A549 (cell line): Measurements from ENCODE around the gene IL4R. TPM values are rescaled to one million over a fixed set of nuclear protein-coding genes. Genes with fewer than 3 reads are reported as not detected.
A peak's percentile ranks its signal among the peaks of the same experiment; 100 is the strongest.

Source experiments
- ATAC-seq, 2 experiments: fragments of 200-7000 bp in 1 of 2; fragments of >200 bp in 1 of 2; cut with Nextera tagmentation in 1 of 2; cut with Tn5 transposase in 1 of 2; 3 replicates each; pipeline versions ENCODE4 v1.8.0 to v1.9.1; 2018 to 2020; ENCODE audit warnings: mild to moderate bottlenecking in 1 of 2, moderate library complexity in 1 of 2
- CTCF ChIA-PET: fragments of 300-600 bp; sonication (Branson Sonifier 250); formaldehyde crosslinking; extraction: SDS; loops from one replicate; lab custom pipeline; 2021; ENCODE audit warnings: antibody characterized with exemption, inconsistent platforms; lab: Yijun Ruan, JAX
- POLR2A ChIA-PET: fragments of 350-600 bp; formaldehyde crosslinking; extraction: SDS; loops from one replicate; lab custom pipeline; 2021; ENCODE audit warnings: antibody characterized with exemption, inconsistent platforms; lab: Yijun Ruan, JAX
- DNase-seq, 2 experiments: peaks; one replicate each; pipeline versions ENCODE4 v3.0.0 to v3.0.0-alpha.2; 2011 to 2016; ENCODE audit warnings: low read depth in 1 of 2, low spot score in 1 of 2
- FAIRE-seq: peaks from 2 replicates; lab custom pipeline; 2011; peaks lifted over from hg19 to GRCh38; lab: Jason Lieb, UNC
- H3K27ac ChIP-seq, 2 experiments: fragments of >200 bp; sonication (Bioruptor Twin); formaldehyde crosslinking; 3 replicates each; pipeline ENCODE4 v1.5.1; 2016 to 2017
- H3K4me1 ChIP-seq: fragments of >200 bp; sonication (Bioruptor Twin); formaldehyde crosslinking; 3 replicates; pipeline ENCODE4 v1.6.1; 2016
- H3K4me2 ChIP-seq: fragments of >200 bp; sonication (Bioruptor Twin); formaldehyde crosslinking; 3 replicates; pipeline ENCODE4 v1.6.1; 2016
- H3K4me3 ChIP-seq: fragments of >200 bp; sonication (Bioruptor Twin); formaldehyde crosslinking; 3 replicates; pipeline ENCODE4 v1.5.1; 2016
- H3K9me3 ChIP-seq: fragments of >200 bp; sonication (Bioruptor Twin); formaldehyde crosslinking; 3 replicates; pipeline ENCODE4 v1.6.1; 2016
- CBX2 ChIP-seq: fragments of 200-600 bp; sonication (generic); IDR thresholded peaks from 2 replicates; pipeline ENCODE4 v1.6.1; 2016; ENCODE audit warnings: low read depth, mild to moderate bottlenecking, borderline replicate concordance
- CTCF ChIP-seq: fragments of >200 bp; sonication (Bioruptor Twin); formaldehyde crosslinking; IDR thresholded peaks from 3 replicates; pipeline ENCODE4 v1.5.1; 2016
- EHF ChIP-seq: fragments of 250-450 bp; sonication (Bioruptor Pico); IDR thresholded peaks from 2 replicates; pipeline ENCODE4 v1.5.0; 2020; ENCODE audit warnings: mild to moderate bottlenecking
- EHMT2 ChIP-seq: fragments of 200-600 bp; sonication (generic); IDR thresholded peaks from 2 replicates; pipeline ENCODE4 v1.6.1; 2016; ENCODE audit warnings: antibody characterized with exemption, low read depth, mild to moderate bottlenecking, moderate library complexity
- FOSB ChIP-seq: fragments of 250-450 bp; sonication (Bioruptor Pico); IDR thresholded peaks from 2 replicates; pipeline ENCODE4 v1.5.0; 2020; ENCODE audit warnings: mild to moderate bottlenecking, moderate library complexity
- FOSL2 ChIP-seq, 2 experiments: fragments of 450-650 bp in 1 of 2; fragments of >200 bp in 1 of 2; sonication (Bioruptor Twin) in 1 of 2; formaldehyde crosslinking; IDR thresholded peaks; 2 replicates each; pipeline versions ENCODE4 v1.5.0 to v1.6.1; 2016 to 2020; ENCODE audit warnings: mild to moderate bottlenecking in 1 of 2, moderate library complexity in 1 of 2
- GATA3 ChIP-seq: IDR thresholded peaks from 2 replicates; pipeline ENCODE4 v1.6.1; 2012; ENCODE audit warnings: borderline replicate concordance
- HDAC2 ChIP-seq: fragments of 200-600 bp; sonication (generic); IDR thresholded peaks from 2 replicates; pipeline ENCODE4 v1.6.1; 2016
- HEYL ChIP-seq: fragments of 250-450 bp; sonication (Bioruptor Pico); IDR thresholded peaks from 2 replicates; pipeline ENCODE4 v1.8.0; 2021; ENCODE audit warnings: mild to moderate bottlenecking, moderate library complexity
- JUN ChIP-seq, 2 experiments: fragments of >200 bp; sonication (Bioruptor Twin); formaldehyde crosslinking; IDR thresholded peaks; 2 replicates in 1 of 2; 3 replicates in 1 of 2; pipeline ENCODE4 v1.6.1; 2016 to 2017
- JUNB ChIP-seq: fragments of >200 bp; sonication (Bioruptor Twin); formaldehyde crosslinking; IDR thresholded peaks from 2 replicates; pipeline ENCODE4 v1.6.1; 2016
- KDM1A ChIP-seq: fragments of 200-600 bp; sonication (generic); IDR thresholded peaks from 2 replicates; pipeline ENCODE4 v1.6.1; 2016; ENCODE audit warnings: low read depth, mild to moderate bottlenecking
- KDM5A ChIP-seq: fragments of 200-600 bp; sonication (generic); IDR thresholded peaks from 2 replicates; pipeline ENCODE4 v1.6.1; 2016; ENCODE audit warnings: antibody characterized with exemption, mild to moderate bottlenecking
- MYC ChIP-seq: IDR thresholded peaks from 2 replicates; pipeline ENCODE4 v1.6.1; 2012; ENCODE audit warnings: mild to moderate bottlenecking, inconsistent platforms, low read length, improper control_type of control experiment, borderline replicate concordance
- NR3C1 ChIP-seq: fragments of >200 bp; sonication (Bioruptor Twin); formaldehyde crosslinking; IDR thresholded peaks from 3 replicates; pipeline ENCODE4 v1.6.1; 2017
- PHF8 ChIP-seq: fragments of 200-600 bp; sonication (generic); IDR thresholded peaks from 2 replicates; pipeline ENCODE4 v1.6.1; 2016; ENCODE audit warnings: low read depth, mild to moderate bottlenecking, antibody characterized with exemption, moderate library complexity, borderline replicate concordance
- POLR2A ChIP-seq: IDR thresholded peaks from 2 replicates; pipeline ENCODE4 v1.6.1; 2012; ENCODE audit warnings: mild to moderate bottlenecking, low read length
- REST ChIP-seq: fragments of 200-600 bp; sonication (generic); IDR thresholded peaks from 2 replicates; pipeline ENCODE4 v1.6.1; 2016; ENCODE audit warnings: antibody characterized with exemption, mild to moderate bottlenecking, moderate library complexity
- RNF2 ChIP-seq: fragments of 200-600 bp; sonication (generic); IDR thresholded peaks from 2 replicates; pipeline ENCODE4 v1.6.1; 2016; ENCODE audit warnings: low read depth, mild to moderate bottlenecking, antibody characterized with exemption, moderate library complexity, borderline replicate concordance
- TFCP2L1 ChIP-seq: fragments of 250-450 bp; sonication (Bioruptor Pico); IDR thresholded peaks from 2 replicates; pipeline ENCODE4 v1.5.0; 2021; ENCODE audit warnings: mild to moderate bottlenecking
- ZC3H11A ChIP-seq: fragments of 450-650 bp; IDR thresholded peaks from 2 replicates; pipeline ENCODE4 v1.6.1; 2014; ENCODE audit warnings: antibody characterized with exemption, mild to moderate bottlenecking
- ZFP36 ChIP-seq: fragments of 450-650 bp; IDR thresholded peaks from 2 replicates; pipeline ENCODE4 v1.6.1; 2014; ENCODE audit warnings: borderline replicate concordance; ENCODE audit not compliant: partially characterized antibody
- ZNF302 ChIP-seq: fragments of 250-450 bp; sonication (Bioruptor Pico); IDR thresholded peaks from 2 replicates; pipeline ENCODE4 v1.9.0; 2021; ENCODE audit warnings: inconsistent platforms, mild to moderate bottlenecking, moderate library complexity
- WGBS: methylation state at CpG from one replicate; pipeline ENCODE4 v1.1.6; 2017; ENCODE audit errors: missing lambda C conversion rate; 5-methylcytosine and 5-hydroxymethylcytosine counted together
- polyA plus RNA-seq, 4 experiments: library from polyadenylated mRNA; depleted of rRNA in 3 of 4; stranded (reverse); fragments of >200 nt; fragmentation: RNase III in 1 of 4; extraction: RNeasy Plus Mini Kit Qiagen cat#74134 plus additional on column Dnase treatment in 1 of 4; gene quantifications; 2 replicates in 3 of 4; 3 replicates in 1 of 4; pipeline ENCODE4 v1.2.3, GENCODE V29; 2011 to 2017

The IL4R gene
- polyA plus RNA-seq, 2 of the 4 experiments (the other 2 are of a cell fraction), result 14.4 to 19.3 TPM

- ATAC-seq (no peak), DNase-seq (no peak), FAIRE-seq (no peak)
- ChIA-PET POLR2A (no interaction called here), CTCF (interaction anchor here (1.4 kb wide), 1 partner anchor 97 kb away, joined by 3 read pairs; no protein-coding TSS in a partner anchor)
- Histone ChIP-seq H3K27ac (no peak overlapping the region), H3K4me2 (no peak overlapping the region), H3K4me3 (no peak overlapping the region), H3K9me3 (no peaks in the 10 kb centered on the region; the same call in 2 of the 3 replicates), H3K4me1 (no peaks in the 10 kb centered on the region)
- 87% methylated on average over 3 of the region's 3 CpGs for WGBS
- no peak for TF ChIP-seq KDM5A
- no peak for TF ChIP-seq RNF2
- TF ChIP-seq CTCF, result no peak
- no peak for TF ChIP-seq PHF8
- no peak for TF ChIP-seq REST
- TF ChIP-seq TFCP2L1 (CRISPR knock-in tag), result no peak
- TF ChIP-seq CBX2, result no peak
- TF ChIP-seq EHF (CRISPR knock-in tag), result no peak
- no peak for TF ChIP-seq ZC3H11A
- no peak for TF ChIP-seq POLR2A
- no peak for TF ChIP-seq HEYL (CRISPR knock-in tag)
- no peak for TF ChIP-seq JUNB
- no peak for TF ChIP-seq FOSL2 (IDR thresholded peaks at IDR 0.05)
- no peak for TF ChIP-seq FOSL2 (CRISPR knock-in tag; IDR thresholded peaks at IDR 0.05)
- no peak for TF ChIP-seq GATA3
- no peak for TF ChIP-seq NR3C1
- no peak for TF ChIP-seq MYC
These were observed 19.8 kb downstream of the IL4R start for GRCh38 chr16:27333549-27333948.

GRCh38 chr16:27334192-27334764, 20.5 kb downstream of the IL4R start:
- ChIA-PET POLR2A (no interaction called here), CTCF (interaction anchor here (1.4 kb wide), 1 partner anchor 98 kb away, joined by 3 read pairs; no protein-coding TSS in a partner anchor)
- no peak overlapping the region for H3K4me3 ChIP-seq
- no peak for FAIRE-seq
- H3K4me2 ChIP-seq, result no peak overlapping the region
- WGBS, result 93% methylated on average over 10 of the region's 10 CpGs
- no peak for ATAC-seq
- no peak for DNase-seq
- no peak for TF ChIP-seq HEYL (CRISPR knock-in tag)
- no peak for TF ChIP-seq EHMT2
- TF ChIP-seq HDAC2, result 0 out of 2 replicates have a peak, but pooled peaks have one; percentile 18
- peak; percentile 56; the same call in 1 of the 2 replicates for TF ChIP-seq KDM1A
- TF ChIP-seq JUN (IDR thresholded peaks at IDR 0.05), result no peak
- TF ChIP-seq ZNF302 (CRISPR knock-in tag), result no peak
- peak; percentile 63 for TF ChIP-seq ZFP36
- TF ChIP-seq FOSB (CRISPR knock-in tag), result no peak
- no peak overlapping the region for H3K27ac ChIP-seq
- H3K9me3 ChIP-seq, result no peaks in the 10 kb centered on the region; the same call in 2 of the 3 replicates
- no peaks in the 10 kb centered on the region for H3K4me1 ChIP-seq
